Stimulated activated CD8-positive, alpha-beta memory T cell treated with anti-CD3 and anti-CD28 coated beads, Interleukin-7, amount 100 ng/mL, for 4 hours (primary cell): ENCODE measurements around the gene KCNE3.

Experiments used
- DNase-seq, 2 donors: peaks; one replicate each; pipeline ENCODE4 v3.0.0-alpha.2; 2020; ENCODE audit warnings: low read depth in 2 of 2

KCNE3 gene

DNA sequence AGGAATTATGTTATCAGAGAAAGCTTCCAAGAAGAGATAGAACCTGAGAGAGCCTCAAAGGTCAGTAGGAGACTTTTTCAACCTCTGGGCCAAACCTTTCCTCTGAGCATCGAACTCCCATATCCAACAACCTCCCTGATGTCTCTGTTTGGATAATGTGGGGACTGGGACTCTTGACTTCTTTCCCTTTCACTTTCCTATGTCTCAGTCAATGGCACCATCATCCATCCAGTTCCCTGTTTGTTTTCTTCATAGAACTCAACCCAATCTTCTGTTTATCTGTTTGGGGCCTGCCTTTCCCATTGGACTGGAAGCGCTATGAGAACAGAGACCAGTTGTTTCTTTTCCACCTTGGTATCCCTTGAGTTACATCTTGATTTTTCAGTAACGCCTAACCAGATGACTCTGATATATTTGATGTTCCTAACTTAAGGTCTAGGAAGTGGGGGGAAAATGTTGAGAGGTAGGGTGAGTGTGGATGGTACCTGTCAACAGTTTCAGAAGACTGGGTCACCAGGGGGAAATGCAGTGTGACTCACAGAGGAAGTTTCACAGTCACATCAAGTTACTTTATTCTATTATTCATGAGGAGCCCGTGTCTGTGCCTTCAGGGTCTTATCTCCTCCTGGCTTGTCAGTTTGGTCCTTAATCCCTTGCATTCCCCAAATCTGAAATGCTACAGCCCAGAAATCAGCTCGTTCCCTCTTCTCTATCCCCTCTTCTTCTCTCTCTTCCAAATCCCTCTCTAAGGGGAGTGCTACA is 4.5 kb upstream of the KCNE3 start:
- no peak for DNase-seq

DNA sequence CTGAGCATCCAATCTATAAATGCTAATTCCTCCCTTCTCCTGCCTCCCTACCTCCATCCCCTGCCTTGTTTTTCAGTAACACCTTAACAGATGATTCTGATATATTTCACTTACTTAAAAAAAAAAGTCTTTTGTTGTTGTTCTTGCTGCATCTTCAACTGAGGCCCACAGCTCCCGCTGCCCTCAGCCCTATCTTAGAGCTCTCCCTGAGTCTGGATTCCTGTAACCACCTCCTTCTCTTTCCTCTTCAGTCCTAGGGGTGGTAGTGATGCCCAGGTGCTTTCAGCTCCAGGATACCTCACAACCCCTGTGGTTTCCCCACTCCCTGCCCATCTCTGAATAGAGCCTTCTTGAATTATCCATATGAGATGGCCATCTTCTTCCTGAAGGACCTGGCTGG is 3.7 kb upstream of the KCNE3 start:
- no peak for DNase-seq

DNA sequence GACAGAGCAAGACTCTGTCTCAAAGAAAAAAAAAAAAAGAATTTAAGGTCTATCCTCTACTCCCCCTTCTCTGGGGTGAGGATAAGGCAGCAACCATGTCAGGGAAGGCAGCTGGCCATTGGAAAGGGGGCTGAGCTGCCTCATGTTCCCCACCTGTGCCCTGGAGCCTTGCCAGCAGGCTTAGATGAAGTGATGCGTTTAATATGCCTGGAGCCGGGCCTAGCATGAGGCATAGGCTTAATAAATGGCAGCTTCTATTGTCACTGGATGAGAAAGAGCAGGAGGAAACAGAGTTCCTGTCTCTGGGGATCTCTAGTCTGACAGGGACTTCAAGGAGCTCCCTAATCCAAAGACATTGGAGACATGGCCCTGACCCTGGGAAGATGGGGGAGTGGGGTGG is 3.2 kb upstream of the KCNE3 start:
- DNase-seq, result no peak

DNA sequence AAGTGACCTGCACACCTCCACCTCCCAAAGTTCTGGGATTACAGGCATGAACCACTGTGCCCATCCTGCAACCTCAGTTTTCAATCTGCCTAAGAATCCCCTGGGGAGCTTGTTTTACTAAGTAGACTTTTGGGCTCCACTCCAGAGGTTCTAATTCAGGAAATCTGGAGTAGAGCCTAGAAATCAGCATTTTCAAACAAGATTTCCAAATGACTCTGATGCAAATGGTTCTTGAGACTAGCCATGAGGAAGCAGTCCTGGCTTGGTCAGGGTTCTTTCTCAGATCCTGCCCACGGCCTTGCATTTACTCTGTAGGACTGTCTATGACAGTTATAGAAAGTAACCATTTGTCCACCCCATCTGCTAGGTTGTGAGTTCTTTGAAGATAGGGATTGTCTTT is 1.6 kb upstream of the KCNE3 start:
- DNase-seq, result no peak

DNA sequence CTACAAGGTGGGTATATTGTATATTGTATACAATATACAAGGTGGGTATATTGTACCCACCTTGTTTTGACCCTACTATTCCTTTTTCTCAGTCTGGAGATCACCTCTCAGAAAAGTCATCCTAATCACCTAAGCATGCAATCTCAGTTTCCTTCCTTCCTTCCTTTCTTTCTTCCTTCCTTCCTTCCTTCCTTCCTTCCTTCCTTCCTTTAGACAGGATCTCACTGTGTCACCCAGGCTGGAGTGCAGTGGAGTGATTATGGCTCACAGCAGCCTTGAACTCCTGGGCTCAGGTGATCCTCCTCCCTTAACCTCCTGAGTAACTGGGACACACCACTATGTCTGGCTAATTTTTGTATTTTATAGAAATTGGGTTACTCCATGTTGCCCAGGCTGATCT is 1.2 kb upstream of the KCNE3 start:
- DNase-seq, result no peak

DNA sequence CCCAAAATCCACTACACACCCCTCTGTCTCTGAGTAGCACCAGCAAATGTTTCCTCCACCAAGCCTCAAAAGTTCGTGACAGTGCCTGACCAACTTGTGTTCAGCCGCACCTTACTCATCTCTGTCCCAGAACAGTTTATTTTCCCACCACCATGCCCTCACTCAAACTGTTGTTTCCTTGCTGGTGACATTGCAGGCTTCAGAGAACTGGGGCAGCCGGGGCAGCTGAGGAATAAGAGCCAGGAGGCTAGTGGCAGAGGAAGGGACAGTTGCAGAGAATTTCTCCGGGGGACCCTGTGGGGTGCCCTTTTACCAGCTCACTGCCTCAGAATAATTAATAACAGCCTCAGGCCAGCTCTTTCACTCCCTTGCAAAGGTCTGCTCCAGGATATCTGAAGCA is 709 bp upstream of the KCNE3 start:
- DNase-seq, result no peak

DNA sequence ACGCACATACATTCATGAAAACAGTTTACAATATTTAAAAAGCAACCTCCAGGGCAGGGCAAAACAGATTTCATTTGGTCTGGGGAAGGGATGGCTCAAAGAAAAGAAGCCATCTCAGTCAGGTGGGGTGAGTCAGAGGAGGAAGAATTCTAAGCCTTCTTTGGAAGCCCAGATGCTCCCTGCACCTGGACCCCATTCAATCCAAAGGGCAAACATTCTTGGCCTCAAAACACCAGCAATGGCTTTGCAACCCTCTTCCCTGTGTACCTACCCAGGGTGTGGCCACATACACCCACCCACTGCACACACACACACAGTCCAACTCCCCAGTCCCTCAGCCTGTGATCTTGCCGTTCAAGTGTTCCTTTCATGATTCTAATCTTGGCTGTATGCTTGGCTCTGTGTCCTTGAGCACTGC is 2.0 kb downstream of the KCNE3 start:
- no peak for DNase-seq

DNA sequence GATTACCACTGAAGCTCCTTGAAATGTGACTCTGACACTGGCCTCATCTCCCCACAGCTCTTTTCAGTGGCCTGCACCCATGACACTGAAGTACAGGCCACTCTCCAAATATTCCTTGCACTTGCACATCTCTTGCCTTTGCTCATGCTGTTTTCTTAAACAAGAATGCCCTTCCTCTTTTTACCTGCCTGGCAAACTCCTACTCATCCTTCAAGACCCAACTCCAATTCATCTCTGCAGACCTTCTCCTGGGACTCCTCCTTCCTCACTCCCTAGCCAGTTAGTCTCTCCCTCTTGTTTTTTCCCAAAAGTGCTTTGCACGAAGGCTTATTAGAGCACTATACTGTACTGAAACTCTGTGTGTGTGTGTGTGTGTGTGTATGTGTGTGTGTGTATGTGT is 2.6 kb downstream of the KCNE3 start:
- no peak for DNase-seq

DNA sequence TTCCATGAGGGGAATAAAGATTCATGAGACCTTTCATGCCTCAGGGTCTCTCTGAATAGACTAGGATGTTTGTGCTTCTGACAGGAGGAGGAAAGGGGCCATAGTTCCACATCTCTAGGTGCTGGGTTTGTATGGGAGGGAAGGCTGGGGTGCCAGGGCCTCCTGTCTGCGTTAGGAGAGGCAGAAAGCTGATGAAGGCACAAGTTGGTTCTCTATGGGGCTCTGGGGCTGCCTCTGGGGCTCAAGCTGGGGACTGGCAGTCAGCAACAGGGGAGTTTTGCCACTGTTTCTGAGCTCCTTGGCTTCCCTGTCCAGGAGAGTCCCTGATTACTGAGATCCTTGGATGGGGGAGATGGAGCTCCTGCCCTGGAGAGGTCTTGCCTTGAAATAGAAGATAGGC is 4.1 kb downstream of the KCNE3 start:
- no peak for DNase-seq

DNA sequence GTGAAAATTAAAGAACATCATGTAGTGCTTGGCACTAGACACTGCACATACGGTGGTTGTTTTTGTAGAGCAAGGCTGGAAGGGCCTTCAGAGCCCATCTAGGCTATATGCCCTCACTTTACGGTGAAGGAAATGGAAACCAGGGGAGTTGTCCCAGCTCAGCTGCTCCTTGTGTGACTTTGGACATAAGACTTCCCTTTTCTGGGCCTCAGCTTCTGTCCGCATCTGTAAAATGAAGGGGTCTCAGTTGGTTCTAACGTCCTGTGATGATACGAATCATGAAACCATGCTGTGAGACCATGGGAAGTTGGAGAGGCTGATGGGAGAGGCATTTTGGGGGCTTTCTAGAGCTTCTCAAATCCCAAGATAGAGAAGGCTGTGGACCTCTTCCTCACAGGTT is 4.7 kb downstream of the KCNE3 start:
- no peak for DNase-seq

DNA sequence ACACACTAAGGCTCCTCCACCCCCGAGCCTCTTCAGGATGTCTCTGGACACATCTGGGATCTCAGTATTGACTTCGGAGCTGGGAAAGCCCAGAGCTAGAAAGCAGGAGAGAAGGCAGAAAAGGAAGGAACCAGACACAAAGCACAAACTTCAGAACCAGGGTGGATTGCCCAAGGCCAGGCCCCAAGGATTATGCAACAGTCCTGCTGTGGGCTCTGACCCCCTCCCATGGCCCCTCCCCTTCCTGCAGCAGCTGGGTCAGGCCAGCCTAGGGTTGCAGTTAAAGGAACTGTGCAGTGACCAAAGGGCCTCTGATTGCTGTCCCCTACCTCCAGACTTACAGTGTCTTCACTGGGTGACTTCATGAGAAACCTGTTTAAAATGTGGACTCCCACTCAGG is 5.3 kb downstream of the KCNE3 start:
- no peak for DNase-seq

DNA sequence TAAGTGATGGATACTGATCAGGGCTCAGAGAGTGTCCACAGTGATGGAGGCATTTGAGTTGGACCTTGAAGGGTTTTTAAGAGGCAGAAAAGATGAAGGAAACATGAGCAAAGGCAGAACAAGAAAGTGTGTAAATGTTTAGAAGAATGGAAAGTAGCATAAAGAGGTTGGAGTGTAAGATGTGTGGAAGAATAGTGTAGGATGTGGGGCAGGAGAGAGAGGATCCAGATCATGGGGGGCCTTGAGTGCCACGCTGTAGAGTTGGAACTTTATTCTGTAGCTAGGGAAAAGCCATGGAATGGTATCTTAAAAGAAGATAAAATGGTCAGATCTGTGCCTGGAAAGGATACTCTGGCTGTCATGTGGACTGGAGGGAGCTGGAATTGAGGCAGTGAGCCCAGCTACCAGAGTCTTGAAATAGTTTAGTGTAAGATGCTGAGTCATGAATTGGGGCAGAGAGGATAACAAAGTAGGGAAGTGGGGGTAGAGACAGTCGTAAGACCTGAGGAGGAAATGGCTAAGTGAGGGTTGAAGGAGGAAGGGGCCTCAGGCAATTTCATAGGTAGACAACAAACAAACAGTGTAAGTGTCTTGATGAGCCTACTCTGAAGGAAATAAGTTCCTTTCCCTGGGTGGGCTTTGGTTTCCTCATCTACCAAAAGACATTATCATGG is 6.7 kb downstream of the KCNE3 start:
- DNase-seq, result no peak

DNA sequence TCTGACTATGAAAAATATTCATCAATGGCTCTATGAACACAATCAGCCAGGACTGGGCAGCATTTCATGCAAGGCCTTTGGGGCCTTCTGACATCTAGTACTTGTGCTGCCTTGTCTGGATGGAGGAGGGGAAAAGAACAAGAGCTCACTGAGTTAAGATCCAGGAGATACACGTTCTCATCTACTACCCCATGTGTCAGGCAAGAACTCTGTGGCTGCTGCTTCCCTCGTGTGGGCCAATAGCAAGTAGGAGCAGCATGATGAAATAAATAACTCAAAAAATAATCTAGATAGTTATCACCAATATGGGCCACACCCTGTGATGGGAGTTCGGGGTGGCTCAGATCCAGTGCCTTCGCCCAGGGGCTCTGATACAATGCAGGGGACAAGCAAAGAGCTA is 7.3 kb downstream of the KCNE3 start:
- DNase-seq, result no peak

DNA sequence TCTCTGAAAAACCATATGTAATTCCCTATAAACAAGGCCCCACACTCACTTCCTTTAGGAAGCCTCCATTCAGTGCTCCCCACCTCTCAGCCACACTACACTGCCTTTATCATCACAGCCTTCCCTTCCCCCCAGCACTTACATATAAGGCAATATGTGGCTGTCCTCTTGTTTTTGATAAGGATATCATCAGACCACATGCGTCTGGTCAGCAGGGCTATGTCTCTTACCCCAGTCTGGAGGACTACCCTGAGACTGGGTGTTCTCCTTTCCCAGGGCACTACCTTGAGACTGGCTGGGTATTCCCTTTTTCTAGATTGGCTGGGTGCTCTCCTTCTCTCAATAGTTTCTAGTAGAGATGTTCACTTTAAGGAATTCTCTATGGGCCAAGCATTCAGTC is 7.8 kb downstream of the KCNE3 start:
- DNase-seq, result no peak

DNA sequence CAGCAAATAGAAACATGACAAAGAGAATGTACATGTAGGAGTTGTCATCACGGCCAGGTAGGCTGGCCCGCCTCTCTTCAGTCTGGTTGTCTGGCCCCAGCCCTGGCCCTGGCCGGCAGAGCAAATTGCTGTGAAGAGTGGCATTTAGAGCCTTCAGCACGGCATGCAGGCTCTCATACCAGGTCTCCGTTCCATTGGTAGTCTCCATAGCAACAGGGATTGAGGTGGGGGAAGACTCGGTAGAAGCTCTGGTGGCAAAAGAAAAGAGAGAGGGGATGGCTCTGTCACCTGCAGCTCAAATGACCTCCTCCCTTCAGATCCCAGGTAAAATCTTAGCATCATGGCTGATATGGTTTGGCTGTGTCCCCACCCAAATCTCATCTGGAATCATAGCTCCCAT is 10.0 kb downstream of the KCNE3 start:
- DNase-seq, result no peak

DNA sequence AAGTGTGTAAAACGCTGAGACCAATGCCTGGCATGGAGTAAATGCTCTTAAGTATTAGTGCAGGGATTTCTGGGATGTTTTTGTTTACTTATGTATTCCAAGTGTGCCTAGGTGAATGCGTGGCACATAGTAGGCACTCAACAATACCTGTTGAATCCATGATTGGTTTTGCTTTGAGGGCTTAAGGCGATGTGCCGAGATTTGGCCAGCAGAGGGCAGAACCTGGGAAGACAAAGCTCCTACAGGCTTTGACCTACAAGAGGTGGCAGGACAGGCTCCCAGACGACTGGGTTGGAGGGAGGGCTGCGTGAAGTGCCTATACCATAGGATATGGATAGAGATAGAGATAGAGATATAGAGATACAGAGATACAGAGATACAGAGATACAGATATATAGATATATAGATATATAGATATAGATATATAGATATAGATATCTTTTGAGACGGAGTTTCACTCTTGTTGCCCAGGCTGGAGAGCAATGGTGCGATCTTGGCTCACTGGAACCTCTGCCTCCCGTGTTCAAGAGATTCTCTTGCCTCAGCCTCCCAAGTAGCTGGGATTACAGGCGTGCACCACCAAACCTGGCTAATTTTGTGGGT is 13.9 kb downstream of the KCNE3 start:
- peak; percentile 11 to 28 for DNase-seq

DNA sequence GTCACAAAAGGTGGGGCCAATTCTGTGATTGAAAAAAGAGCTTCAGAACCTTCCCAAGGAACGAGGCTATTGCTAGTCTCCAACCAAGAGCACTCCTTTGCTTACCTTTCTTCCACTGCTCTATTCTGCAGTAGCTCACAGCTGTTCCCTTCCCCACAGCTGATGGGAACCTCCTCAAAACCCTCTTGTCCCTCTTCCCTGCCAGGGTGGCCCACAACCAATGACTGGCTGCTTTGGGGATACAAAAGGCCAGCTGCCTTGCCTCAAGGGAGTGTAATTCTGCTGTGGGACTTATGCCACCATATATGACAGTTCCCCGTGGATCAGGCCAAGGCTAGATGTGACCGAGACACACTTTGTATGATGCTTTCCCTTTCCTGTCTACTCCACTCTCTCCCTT is 15.0 kb downstream of the KCNE3 start:
- no peak for DNase-seq

DNA sequence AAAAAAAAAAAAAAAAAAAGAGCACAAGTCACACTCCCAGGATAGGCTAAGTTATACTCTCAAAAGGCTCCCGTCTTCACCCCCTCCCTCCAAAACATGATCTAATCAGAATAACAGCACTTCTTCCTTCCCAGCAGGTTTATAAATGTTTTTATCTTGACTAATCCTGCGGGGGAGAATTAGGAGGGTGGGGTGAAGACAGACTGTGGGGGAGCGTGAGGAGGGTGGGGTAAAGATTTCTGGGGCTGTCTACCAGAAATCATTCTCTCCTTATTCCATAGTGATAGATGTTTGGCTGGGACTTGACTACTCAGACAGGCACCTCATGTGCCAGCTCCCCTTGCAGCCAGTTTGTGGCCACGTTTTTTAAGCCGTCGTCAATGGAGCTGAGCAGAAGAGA is 17.0 kb downstream of the KCNE3 start:
- DNase-seq, result no peak

DNA sequence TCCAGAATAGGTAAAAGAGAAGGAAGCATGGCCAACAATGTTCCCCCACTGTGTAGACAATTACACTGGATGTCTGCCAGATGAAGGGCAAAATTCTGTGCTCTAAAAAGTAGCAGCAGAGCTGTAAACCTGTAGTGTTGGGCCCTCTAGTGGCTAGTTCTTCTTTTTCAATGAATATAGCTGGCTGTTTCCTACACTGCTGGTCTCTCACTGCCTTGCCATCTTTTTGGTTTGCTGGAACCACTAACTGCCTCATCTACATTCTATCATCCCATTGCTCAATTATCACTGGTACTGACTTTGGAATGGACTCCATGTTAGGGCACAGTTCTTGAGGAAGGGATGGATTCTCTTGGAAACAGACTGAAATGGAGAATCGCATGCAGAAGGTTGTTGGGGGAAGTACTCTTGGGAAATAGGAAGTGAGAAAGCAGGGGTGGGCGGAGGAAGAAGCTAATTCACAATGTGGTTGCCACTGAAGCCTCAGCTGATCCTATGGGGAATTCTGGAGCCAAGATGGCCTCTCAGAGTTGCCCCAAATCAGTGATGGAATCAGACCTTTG is 17.9 kb downstream of the KCNE3 start:
- peak in 1 of 2 donors; percentile 10 for DNase-seq

DNA sequence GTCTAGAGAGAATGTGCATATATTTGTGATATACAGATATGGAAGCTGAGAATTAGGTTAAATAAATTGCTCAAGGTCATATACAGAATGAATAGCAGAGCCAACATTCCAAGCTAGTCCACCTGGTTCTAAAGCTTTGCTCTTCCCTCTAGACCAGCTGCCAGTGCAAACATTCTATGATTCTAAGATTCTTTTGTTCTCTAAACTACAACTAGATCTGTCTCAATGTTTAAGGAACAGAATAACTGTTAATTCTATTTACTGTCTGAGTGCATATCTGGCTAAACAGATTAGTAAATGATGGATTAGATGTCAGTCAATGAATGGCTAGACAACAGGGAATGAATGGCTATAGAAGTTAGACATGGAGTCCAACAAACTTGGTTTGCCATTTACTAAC is 19.6 kb downstream of the KCNE3 start:
- DNase-seq, result no peak

DNA sequence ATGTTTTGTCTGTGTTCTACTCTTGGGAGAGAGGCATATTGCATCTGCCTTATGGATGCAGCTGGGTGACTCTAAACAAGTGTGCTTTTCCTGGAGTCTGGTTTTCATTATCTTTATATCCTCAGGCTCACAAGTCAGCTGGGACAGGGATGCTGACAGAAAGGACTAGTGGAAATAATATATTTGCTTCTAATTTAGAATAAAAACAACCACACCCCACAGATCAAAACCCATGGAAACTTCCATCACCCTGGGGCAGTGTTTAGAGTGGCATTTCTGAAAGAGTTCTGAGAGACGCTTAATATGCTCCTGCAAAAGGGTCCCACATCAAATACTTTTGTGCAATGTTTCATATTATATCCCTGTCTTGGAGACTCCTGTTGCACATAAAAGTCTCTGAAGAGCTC is 20.8 kb downstream of the KCNE3 start:
- DNase-seq, result no peak

DNA sequence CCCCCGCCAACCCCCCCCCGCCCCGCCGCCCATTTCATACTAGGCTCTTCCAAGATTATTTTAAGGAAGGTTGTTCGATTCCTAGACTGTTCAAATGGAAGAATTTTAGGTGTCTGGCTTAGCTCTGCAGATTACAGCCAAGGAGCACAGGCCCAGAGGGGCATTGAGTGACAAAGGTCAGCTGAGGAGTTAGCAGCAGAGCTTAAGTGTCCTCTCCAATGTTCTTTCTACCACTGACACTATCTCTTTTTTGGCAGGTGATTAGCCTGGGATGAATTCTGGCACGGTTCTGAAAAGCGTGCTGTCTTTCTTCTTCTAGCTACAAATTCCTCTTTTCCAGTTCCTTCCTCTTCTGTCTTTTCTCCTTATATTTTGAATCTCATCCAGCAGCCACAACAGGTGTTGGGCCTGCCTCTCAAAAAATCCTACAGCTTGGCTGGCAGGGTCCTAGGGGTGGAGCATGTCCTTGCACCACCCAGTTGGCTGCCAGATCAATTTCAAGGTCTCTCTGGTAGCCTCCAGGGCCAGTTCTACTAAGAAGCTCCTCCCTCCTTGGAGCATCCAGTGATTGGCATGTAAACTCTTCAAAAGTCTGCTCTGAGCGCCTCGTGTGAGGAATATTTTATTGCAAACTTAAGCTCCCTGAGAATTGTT is 23.0 kb downstream of the KCNE3 start:
- no peak for DNase-seq
